MM.1S (cell line): ENCODE measurements around the gene RFX2.

Source experiments
- DNase-seq: peaks from one replicate; pipeline ENCODE4 v3.0.0-alpha.2; 2015
- H2AFZ ChIP-seq: fragments of 300-600 bp; sonication (generic); 2 replicates; pipeline ENCODE4 v1.6.0; 2016; ENCODE audit warnings: antibody characterized with exemption, low read length
- H3F3A ChIP-seq: fragments of 300-600 bp; sonication (generic); 2 replicates; pipeline ENCODE4 v1.6.1; 2016; ENCODE audit warnings: mild to moderate bottlenecking, antibody characterized with exemption, low read length, moderate library complexity, mixed read lengths; ENCODE audit not compliant: insufficient read depth
- H3K27ac ChIP-seq: fragments of 300-600 bp; sonication (generic); 2 replicates; pipeline ENCODE4 v1.5.1; 2016; ENCODE audit warnings: mild to moderate bottlenecking, low read length
- H3K27me3 ChIP-seq: fragments of 300-600 bp; sonication (generic); replicated peaks from 2 replicates; pipeline ENCODE4 v1.6.0; 2016; ENCODE audit warnings: low read length; ENCODE audit not compliant: insufficient read depth
- H3K36me3 ChIP-seq: fragments of 300-600 bp; sonication (generic); replicated peaks from 2 replicates; pipeline ENCODE4 v1.6.1; 2016; ENCODE audit warnings: mild to moderate bottlenecking, low read length, mixed read lengths; ENCODE audit not compliant: insufficient read depth
- H3K4me1 ChIP-seq: fragments of 300-600 bp; sonication (generic); 2 replicates; pipeline ENCODE4 v1.6.1; 2016; ENCODE audit warnings: low read length, mixed read lengths
- H3K4me2 ChIP-seq: fragments of 300-600 bp; sonication (generic); 2 replicates; pipeline ENCODE4 v1.6.0; 2016; ENCODE audit warnings: low read depth, low read length
- H3K4me3 ChIP-seq: fragments of 300-600 bp; sonication (generic); 2 replicates; pipeline ENCODE4 v1.5.1; 2016; ENCODE audit warnings: low read length, mixed read lengths
- H3K79me2 ChIP-seq: fragments of 300-600 bp; sonication (generic); 2 replicates; pipeline ENCODE4 v1.6.1; 2016; ENCODE audit warnings: mixed run types, low read length, mixed read lengths
- H3K9ac ChIP-seq: fragments of 300-600 bp; sonication (generic); 2 replicates; pipeline ENCODE4 v1.6.1; 2016; ENCODE audit warnings: low read length, mixed read lengths
- H3K9me2 ChIP-seq: fragments of 300-600 bp; sonication (generic); replicated peaks from 2 replicates; pipeline ENCODE4 v1.6.1; 2016; ENCODE audit warnings: mild to moderate bottlenecking, low read length, mixed read lengths; ENCODE audit not compliant: insufficient read depth
- H3K9me3 ChIP-seq: fragments of 300-600 bp; sonication (generic); replicated peaks from 2 replicates; pipeline ENCODE4 v1.6.1; 2016; ENCODE audit warnings: mild to moderate bottlenecking, low read length, mixed read lengths; ENCODE audit not compliant: insufficient read depth
- H4K20me1 ChIP-seq: fragments of 300-600 bp; sonication (generic); 2 replicates; pipeline ENCODE4 v1.6.1; 2016; ENCODE audit warnings: mild to moderate bottlenecking, low read length, moderate library complexity, mixed read lengths; ENCODE audit not compliant: insufficient read depth
- EZH2 ChIP-seq: fragments of 300-600 bp; sonication (generic); optimal IDR thresholded peaks from 2 replicates; pipeline ENCODE3; 2017; ENCODE audit warnings: low read depth, mild to moderate bottlenecking, antibody characterized with exemption, low read length, mixed read lengths
- EZH2phosphoT487 ChIP-seq: fragments of 300-600 bp; sonication (generic); IDR thresholded peaks from 2 replicates; pipeline ENCODE4 v1.6.1; 2018; ENCODE audit warnings: antibody characterized with exemption, low read length
- TF ChIP-seq, protein P1 (sequence below): fragments of 300-600 bp; sonication (generic); IDR thresholded peaks from 2 replicates; pipeline ENCODE4 v1.5.1; 2016; ENCODE audit warnings: antibody characterized with exemption, low read length, mixed read lengths

Gene RFX2

DNA sequence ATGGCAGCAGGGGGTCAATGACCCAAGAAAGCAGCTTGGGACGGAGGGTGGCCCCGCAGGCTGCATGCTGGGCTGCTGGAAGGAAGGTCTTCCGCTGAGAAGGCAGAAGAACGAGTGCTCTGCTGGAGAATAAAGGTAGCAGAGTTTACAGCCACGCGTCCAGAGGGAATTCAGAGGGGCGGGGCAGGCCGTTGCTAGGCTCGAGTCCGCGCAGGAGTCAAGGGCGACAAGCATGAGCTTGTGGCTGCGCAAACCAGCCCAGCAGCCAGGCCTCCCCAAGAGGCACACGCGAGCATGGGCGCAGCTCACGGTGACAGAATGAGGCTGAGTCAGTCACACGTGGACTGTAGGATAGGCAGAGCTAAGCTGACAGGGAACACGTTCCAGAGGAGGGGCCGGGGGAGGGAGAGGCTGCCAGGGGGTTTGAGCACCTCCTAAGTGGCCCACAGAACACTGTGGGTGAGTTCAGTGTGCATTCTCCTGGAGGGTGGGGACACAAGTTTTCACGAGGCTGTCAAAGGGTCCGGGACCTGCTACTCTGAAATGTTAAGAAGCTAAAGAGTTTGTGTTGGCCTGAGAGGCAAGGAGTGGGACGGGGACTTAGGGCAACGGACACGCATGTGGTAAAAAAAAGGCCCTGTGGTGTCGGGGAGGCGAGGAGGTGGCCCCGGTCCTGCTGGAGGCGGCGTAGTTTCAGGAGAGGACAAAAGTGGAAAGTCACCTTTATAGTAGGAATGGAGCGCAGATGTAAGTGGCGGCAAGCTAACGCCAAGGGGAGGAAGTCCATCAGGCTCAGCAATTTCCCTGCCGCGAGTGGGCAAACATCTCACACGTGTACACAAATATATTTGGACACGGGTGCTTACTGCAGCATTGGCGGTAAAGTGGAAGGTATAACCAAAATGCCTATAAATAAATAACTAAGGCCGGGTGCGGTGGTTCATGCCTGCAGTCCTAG lies 17.7 kb downstream of the RFX2 start:
- TF ChIP-seq EZH2 (no peak), EZH2phosphoT487 (no peak)
- TF ChIP-seq, protein P1, sequence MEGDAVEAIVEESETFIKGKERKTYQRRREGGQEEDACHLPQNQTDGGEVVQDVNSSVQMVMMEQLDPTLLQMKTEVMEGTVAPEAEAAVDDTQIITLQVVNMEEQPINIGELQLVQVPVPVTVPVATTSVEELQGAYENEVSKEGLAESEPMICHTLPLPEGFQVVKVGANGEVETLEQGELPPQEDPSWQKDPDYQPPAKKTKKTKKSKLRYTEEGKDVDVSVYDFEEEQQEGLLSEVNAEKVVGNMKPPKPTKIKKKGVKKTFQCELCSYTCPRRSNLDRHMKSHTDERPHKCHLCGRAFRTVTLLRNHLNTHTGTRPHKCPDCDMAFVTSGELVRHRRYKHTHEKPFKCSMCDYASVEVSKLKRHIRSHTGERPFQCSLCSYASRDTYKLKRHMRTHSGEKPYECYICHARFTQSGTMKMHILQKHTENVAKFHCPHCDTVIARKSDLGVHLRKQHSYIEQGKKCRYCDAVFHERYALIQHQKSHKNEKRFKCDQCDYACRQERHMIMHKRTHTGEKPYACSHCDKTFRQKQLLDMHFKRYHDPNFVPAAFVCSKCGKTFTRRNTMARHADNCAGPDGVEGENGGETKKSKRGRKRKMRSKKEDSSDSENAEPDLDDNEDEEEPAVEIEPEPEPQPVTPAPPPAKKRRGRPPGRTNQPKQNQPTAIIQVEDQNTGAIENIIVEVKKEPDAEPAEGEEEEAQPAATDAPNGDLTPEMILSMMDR: no peak
- Histone ChIP-seq H3K4me2 (no peak overlapping the region), H3K79me2 (no peaks in the 10 kb centered on the region), H3K36me3 (no peaks in the 10 kb centered on the region), H3K4me1 (no peaks in the 10 kb centered on the region), H3K4me3 (no peak overlapping the region), H3K27ac (no peak overlapping the region), H4K20me1 (no peaks in the 10 kb centered on the region), H3K9me2 (no peaks in the 10 kb centered on the region), H3F3A (no peaks in the 10 kb centered on the region), H3K9ac (no peak overlapping the region), H3K27me3 (peaks cover 90% of the 10 kb centered on the region), H2AFZ (no peak overlapping the region), H3K9me3 (no peaks in the 10 kb centered on the region)
- no peak for DNase-seq

GRCh38 chr19:6091771-6092291 lies 18.5 kb downstream of the RFX2 start:
- H3K9me2 ChIP-seq: no peaks in the 10 kb centered on the region
- H3K4me2 ChIP-seq: no peak overlapping the region
- H3K27me3 ChIP-seq: peaks cover 92% of the 10 kb centered on the region
- 0 out of 2 replicates have a peak, but pooled peaks cover 5% of the 10 kb centered on the region for H3K4me1 ChIP-seq
- H3F3A ChIP-seq: no peaks in the 10 kb centered on the region
- H3K9me3 ChIP-seq: no peaks in the 10 kb centered on the region
- H3K9ac ChIP-seq: no peak overlapping the region
- no peaks in the 10 kb centered on the region for H3K36me3 ChIP-seq
- no peak overlapping the region for H2AFZ ChIP-seq
- DNase-seq: no peak
- no peak for TF ChIP-seq EZH2phosphoT487
- TF ChIP-seq, protein P1: no peak
- no peak for TF ChIP-seq EZH2
- H3K27ac ChIP-seq: no peak overlapping the region
- H3K79me2 ChIP-seq: no peaks in the 10 kb centered on the region
- H3K4me3 ChIP-seq: no peak overlapping the region
- no peaks in the 10 kb centered on the region for H4K20me1 ChIP-seq

- no peak overlapping the region for H3K4me2 ChIP-seq
- no peaks in the 10 kb centered on the region for H3K9me2 ChIP-seq
- no peaks in the 10 kb centered on the region for H4K20me1 ChIP-seq
- H3K27me3 ChIP-seq: peaks cover 93% of the 10 kb centered on the region
- no peaks in the 10 kb centered on the region for H3K79me2 ChIP-seq
- no peak for DNase-seq
- no peak overlapping the region for H2AFZ ChIP-seq
- H3K9ac ChIP-seq: no peak overlapping the region
- H3K4me1 ChIP-seq: peaks cover 13% of the 10 kb centered on the region; the same call in 1 of the 2 replicates
- no peak overlapping the region for H3K4me3 ChIP-seq
- H3F3A ChIP-seq: no peaks in the 10 kb centered on the region
- H3K9me3 ChIP-seq: no peaks in the 10 kb centered on the region
- no peak for TF ChIP-seq EZH2
- TF ChIP-seq EZH2phosphoT487: no peak
- TF ChIP-seq, protein P1: no peak
- no peak overlapping the region for H3K27ac ChIP-seq
- H3K36me3 ChIP-seq: no peaks in the 10 kb centered on the region
These were observed 19.7 kb downstream of the RFX2 start for GRCh38 chr19:6090634-6091033.
